ENCODE results near the gene MMP2.

GRCh38 chr16:55495616-55496289 is 16.8 kb downstream of the MMP2 start:
- TF ChIP-seq, protein P1, sequence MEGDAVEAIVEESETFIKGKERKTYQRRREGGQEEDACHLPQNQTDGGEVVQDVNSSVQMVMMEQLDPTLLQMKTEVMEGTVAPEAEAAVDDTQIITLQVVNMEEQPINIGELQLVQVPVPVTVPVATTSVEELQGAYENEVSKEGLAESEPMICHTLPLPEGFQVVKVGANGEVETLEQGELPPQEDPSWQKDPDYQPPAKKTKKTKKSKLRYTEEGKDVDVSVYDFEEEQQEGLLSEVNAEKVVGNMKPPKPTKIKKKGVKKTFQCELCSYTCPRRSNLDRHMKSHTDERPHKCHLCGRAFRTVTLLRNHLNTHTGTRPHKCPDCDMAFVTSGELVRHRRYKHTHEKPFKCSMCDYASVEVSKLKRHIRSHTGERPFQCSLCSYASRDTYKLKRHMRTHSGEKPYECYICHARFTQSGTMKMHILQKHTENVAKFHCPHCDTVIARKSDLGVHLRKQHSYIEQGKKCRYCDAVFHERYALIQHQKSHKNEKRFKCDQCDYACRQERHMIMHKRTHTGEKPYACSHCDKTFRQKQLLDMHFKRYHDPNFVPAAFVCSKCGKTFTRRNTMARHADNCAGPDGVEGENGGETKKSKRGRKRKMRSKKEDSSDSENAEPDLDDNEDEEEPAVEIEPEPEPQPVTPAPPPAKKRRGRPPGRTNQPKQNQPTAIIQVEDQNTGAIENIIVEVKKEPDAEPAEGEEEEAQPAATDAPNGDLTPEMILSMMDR (IDR thresholded peaks at IDR 0.05): no peak
- no peak for TF ChIP-seq POLR2A (IDR thresholded peaks at IDR 0.05)

Measured in right lobe of liver (tissue), 4 donors.